Stimulated activated CD4-positive, alpha-beta T cell treated with anti-CD3 and anti-CD28 coated beads, Interleukin-15, amount 100 ng/mL, for 48 hours (primary cell): ENCODE results near the gene EIF2S2.
"Not testable (repeated sequence)": the region's sequence is repeated elsewhere in the genome, so short reads cannot be mapped to it uniquely, and the experiment has no call there.

Source experiments
- DNase-seq, 2 donors: peaks; one replicate each; pipeline ENCODE4 v3.0.0-alpha.2; 2020; ENCODE audit warnings: low read depth in 2 of 2

The EIF2S2 gene, protein sequence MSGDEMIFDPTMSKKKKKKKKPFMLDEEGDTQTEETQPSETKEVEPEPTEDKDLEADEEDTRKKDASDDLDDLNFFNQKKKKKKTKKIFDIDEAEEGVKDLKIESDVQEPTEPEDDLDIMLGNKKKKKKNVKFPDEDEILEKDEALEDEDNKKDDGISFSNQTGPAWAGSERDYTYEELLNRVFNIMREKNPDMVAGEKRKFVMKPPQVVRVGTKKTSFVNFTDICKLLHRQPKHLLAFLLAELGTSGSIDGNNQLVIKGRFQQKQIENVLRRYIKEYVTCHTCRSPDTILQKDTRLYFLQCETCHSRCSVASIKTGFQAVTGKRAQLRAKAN

GRCh38 chr20:34111702-34112599, at the start of gene EIF2S2:
Gene EIF2S2, minus strand, starts transcription at chr20:34112243. Its CDS starts 133 bp downstream, at chr20:34112110.
- peak; percentile 92 for DNase-seq

- DNase-seq, result not testable (repeated sequence)
These were observed 45.7 kb upstream of the EIF2S2 start for GRCh38 chr20:34157697-34158096.

DNA sequence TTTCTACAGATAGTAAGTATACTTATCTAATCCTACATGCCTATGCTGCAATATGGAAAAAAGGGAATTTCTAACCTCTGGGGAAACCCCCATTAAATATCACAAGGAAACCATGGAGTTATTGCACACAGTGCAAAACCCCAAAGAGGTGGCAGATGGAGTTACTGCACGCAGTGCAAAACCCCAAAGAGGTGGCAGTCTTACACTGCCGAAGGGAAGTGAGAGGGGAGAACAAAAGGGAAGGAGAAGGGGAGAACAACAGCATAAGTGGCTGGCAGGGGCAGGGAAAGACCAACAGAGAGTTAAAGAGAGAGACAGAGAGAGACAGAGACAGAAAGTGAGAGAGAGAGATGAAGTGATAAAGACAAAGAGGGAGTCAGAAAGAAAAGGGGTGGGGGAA, 43.8 kb upstream of the EIF2S2 start:
- DNase-seq, result no peak

DNA sequence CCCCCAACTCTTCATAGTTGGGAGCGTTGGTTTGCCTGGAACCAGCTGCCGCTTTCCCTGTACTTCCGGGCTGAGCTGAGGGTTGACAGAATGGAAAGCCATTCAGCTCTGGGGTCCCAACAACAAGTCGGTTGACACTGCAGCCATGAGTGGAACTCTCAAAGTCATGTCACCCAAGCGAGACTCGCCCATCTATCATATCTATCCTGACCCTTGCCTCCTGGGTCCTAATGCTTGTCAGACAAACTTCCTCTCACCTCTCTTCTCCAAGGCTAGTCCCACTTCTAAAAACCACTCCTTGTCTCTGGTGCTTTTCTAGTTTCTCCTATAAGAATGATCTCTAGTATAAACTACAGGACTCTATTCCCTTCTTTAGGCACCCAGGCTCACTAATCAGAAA, 41.1 kb upstream of the EIF2S2 start:
- not testable (repeated sequence) for DNase-seq

DNA sequence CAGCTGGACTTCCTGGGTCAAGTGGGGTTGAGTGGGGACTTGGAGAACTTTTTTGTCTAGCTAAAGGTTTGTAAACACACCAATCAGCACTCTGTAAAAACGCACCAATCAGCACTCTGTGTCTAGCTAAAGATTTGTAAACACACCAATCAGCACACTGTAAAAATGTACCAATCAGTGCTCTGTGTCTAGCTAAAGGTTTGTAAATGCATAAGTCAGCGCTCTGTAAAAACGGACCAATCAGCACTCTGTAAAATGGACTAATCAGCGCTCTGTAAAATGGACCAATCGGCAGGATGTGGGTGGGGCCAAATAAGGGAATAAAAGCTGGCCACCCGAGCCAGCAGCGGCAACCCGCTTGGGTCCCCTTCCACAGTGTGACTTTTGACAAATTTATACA, 40.0 kb upstream of the EIF2S2 start:
- not testable (repeated sequence) for DNase-seq

GRCh38 chr20:34150306-34151000, 38.4 kb upstream of the EIF2S2 start:
- no peak for DNase-seq

DNA sequence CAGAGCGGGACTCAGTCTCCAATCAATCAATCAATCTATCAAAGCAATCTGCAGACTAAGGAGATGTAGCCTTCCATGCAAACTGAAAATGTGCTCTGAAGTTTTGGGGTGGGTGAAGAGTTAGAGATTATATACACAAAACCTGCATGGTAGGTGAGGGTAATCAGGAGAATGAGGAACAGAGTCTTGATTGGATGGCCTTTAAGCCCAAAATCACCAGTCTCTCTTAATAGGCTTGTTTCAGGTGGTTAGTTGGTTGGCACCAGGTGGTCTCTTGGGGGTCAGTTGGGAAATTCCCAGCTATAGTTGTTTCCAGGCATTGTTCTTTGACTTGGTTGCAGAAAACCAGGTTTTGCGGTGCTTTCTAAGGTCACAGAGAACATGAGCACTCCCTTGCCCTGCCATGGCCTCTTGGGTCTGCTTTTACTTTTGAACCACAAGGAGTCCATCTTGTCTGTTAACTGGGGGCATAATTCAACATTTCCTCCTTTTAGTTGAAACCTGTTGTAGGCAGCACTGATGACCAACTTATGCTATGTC, 33.3 kb upstream of the EIF2S2 start:
- no peak for DNase-seq

DNA sequence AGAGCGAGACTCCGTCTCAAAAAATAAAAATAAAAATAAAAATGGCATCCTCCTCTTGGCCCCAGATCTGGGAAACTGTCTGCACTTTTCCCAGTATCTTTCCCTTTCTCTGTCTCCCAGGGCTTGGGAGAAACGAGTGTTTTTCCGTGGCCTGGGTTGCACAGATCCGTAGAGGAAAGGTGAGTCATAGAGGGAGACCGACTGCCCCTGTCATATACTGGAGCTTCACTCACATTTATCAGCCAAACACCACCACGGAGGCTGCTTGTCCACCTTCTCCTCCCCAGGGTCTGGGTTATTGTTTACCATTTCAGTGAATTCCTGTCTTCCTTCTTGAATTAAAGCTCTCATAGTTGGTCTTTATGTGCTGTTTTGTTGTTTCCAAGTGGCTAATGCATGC, 31.9 kb upstream of the EIF2S2 start:
- no peak for DNase-seq

- DNase-seq, result no peak
These were observed 30.1 kb upstream of the EIF2S2 start for GRCh38 chr20:34142121-34142520.

DNA sequence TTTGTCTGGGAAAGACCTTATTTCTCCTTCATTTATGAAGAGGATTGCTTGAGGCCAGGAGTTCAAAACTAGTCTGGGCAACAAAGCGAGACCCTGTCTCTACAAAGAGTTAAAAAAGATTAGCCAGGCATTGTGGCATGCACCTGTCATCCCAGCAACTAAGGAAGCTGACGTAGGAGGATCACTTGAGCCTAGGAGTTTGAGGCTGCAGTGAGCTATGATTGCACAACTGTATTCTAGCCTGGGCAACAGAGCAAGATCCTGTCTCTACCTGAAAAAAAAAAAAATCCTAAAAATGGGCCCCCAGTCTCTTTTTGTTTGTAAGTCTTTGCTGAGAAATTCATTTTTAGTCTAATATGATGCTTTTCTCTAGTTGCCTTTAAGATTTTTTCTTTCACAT, 29.2 kb upstream of the EIF2S2 start:
- DNase-seq, result no peak

- DNase-seq, result not testable (repeated sequence)
These were observed 23.7 kb upstream of the EIF2S2 start for GRCh38 chr20:34135525-34136275.

- not testable (repeated sequence) for DNase-seq
These were observed 21.4 kb upstream of the EIF2S2 start for GRCh38 chr20:34133365-34133860.

GRCh38 chr20:34132943-34133342, 20.9 kb upstream of the EIF2S2 start:
- DNase-seq, result not testable (repeated sequence)

GRCh38 chr20:34132491-34132890, 20.4 kb upstream of the EIF2S2 start:
- not testable (repeated sequence) for DNase-seq

DNA sequence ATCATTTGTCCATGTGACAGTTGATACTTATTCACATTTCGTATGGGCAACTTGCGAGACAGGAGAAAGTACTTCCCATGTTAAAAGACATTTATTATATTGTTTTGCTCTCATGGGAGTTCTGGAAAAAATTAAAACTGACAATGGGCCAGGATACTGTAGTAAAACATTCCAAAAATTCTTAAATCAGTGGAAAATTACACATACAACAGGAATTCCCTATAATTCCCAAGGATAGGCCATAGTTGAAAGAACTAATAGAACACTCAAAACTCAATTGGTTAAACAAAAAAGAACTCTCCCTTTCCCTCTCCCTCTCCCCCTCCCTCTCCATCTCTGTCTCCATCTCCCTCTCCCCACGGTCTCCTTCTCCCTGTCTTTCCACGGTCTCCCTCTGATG, 19.4 kb upstream of the EIF2S2 start:
- DNase-seq, result no peak

DNA sequence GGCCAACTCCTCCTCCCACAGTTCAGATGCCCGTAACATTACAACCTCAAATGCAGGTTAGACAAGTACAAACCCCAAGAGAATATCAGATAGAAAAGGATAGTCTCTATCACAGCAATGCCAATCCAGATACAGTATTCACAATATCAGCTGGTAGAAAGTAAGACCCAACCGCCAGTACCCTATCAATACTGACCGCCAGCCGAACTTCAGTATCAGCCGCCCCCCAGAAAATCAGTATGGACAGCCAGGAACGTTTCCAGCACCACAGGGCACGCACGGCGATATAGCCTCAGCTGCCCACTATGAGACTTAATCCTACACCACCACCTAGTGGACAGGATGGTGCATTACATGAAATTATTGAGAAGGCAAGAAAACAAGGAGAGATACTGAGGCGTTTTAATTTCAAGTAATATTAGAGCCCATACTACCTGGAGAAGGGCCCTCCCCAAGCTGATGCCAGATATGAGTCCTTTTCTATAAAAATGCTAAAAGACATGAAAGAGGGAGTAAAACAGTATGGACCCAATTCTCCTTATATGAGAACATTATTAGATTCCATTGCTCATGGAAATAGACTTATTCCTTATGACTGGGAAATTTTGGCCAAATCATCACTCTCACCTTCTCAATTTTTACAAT, 17.6 kb upstream of the EIF2S2 start:
- DNase-seq, result peak; percentile 5 to 31

DNA sequence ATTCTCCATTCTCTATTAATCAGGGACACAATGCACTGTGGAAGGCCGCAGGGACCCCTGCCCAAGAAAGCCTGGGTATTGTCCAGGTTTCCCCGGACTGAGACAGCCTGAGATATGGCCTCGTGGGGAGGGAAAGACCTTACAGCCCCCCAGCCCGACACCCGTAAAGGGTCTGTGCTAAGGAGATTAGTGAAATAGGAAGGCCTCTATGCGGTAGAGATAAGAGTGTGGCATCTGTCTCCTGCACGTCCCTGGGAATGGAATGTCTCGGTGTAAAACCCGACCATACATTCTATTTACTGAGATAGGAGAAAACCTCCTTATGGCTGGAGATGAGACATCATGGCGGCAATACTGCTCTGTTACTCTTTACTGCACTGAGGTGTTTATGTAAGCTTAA, 15.7 kb upstream of the EIF2S2 start:
- DNase-seq, result no peak

- no peak for DNase-seq
These were observed 12.6 kb upstream of the EIF2S2 start for GRCh38 chr20:34124469-34125249.

DNA sequence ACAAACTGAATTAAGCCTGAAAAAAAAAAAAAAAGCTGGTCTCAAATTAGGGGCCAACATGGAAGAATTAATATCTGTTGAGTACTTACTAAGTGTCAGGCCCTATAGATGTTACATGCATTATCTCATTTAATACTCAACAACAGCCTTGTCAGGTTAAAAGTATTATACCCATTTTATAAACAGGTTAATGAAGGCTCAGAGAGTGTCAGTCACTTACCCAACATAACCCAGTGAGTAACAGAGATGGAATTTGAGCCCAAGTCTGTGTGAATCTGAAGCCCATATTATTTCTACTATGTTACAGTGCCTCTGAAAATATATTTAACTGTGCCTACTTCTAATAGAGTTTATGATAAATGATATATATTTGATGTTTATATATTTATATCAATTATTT, 11.3 kb upstream of the EIF2S2 start:
- no peak for DNase-seq
